Inflammatory macrophage treated with lipopolysaccharide for 4 hours (primary cell): ENCODE results near the gene AFAP1L2.
A peak's percentile ranks its signal among the peaks of the same experiment; 100 is the strongest.

Experiments
- DNase-seq: peaks from one replicate; pipeline ENCODE4 v3.0.0-alpha.2; 2020

The AFAP1L2 gene

GRCh38 chr10:114404171-114405010, at the start of gene AFAP1L2:
Gene AFAP1L2 (minus strand): TSS chr10:114404502. CDS start chr10:114404455, 47 bp downstream.
- DNase-seq, result no peak

GRCh38 chr10:114453576-114453975, 49.3 kb upstream of the AFAP1L2 start:
- DNase-seq, result no peak

GRCh38 chr10:114448897-114449296, 44.6 kb upstream of the AFAP1L2 start:
- no peak for DNase-seq

GRCh38 chr10:114445332-114445731, 41.0 kb upstream of the AFAP1L2 start:
- no peak for DNase-seq

- DNase-seq, result no peak
Observed at GRCh38 chr10:114444819-114445218, 40.5 kb upstream of the AFAP1L2 start.

- DNase-seq, result no peak
Observed at GRCh38 chr10:114442091-114442630, 37.9 kb upstream of the AFAP1L2 start.

- no peak for DNase-seq
Observed at GRCh38 chr10:114441107-114441506, 36.8 kb upstream of the AFAP1L2 start.

GRCh38 chr10:114437473-114438292, 33.4 kb upstream of the AFAP1L2 start:
- DNase-seq, result no peak

GRCh38 chr10:114436941-114437340, 32.6 kb upstream of the AFAP1L2 start:
- DNase-seq, result no peak

GRCh38 chr10:114432566-114433093, 28.3 kb upstream of the AFAP1L2 start:
- DNase-seq, result no peak

GRCh38 chr10:114431414-114432135, 27.3 kb upstream of the AFAP1L2 start:
- DNase-seq, result no peak

- DNase-seq, result no peak
Observed at GRCh38 chr10:114430688-114431413, 26.5 kb upstream of the AFAP1L2 start.

- no peak for DNase-seq
Observed at GRCh38 chr10:114429581-114430335, 25.5 kb upstream of the AFAP1L2 start.

- DNase-seq, result no peak
Observed at GRCh38 chr10:114427124-114427852, 23.0 kb upstream of the AFAP1L2 start.

GRCh38 chr10:114426476-114426875, 22.2 kb upstream of the AFAP1L2 start:
- DNase-seq, result no peak

GRCh38 chr10:114420811-114421485, 16.6 kb upstream of the AFAP1L2 start:
- DNase-seq, result no peak

- DNase-seq, result no peak
Observed at GRCh38 chr10:114418109-114418508, 13.8 kb upstream of the AFAP1L2 start.

- DNase-seq, result peak; percentile 49
Observed at GRCh38 chr10:114412907-114413797, 8.8 kb upstream of the AFAP1L2 start.

- peak; percentile 10 for DNase-seq
Observed at GRCh38 chr10:114408968-114409444, 4.7 kb upstream of the AFAP1L2 start.
